Esophagus squamous epithelium (tissue), 4 donors: ENCODE data around the gene PIGA.

Source experiments
- POLR2A ChIP-seq, 4 donors: fragments of 450-650 bp; IDR thresholded peaks; one replicate each; pipeline ENCODE4 v1.6.1; 2017; ENCODE audit warnings: antibody characterized with exemption in 4 of 4, mild to moderate bottlenecking in 4 of 4, moderate library complexity in 3 of 4
- TF ChIP-seq, protein P1 (sequence below), 6 experiments: fragments of 450-650 bp in 4 of 6; fragments of 200-600 bp in 2 of 6; sonication (generic) in 2 of 6; IDR thresholded peaks; one replicate each; pipeline ENCODE4 v1.5.1; 2016 to 2019; ENCODE audit warnings: antibody characterized with exemption in 6 of 6, mild to moderate bottlenecking in 4 of 6, moderate library complexity in 4 of 6

DNA sequence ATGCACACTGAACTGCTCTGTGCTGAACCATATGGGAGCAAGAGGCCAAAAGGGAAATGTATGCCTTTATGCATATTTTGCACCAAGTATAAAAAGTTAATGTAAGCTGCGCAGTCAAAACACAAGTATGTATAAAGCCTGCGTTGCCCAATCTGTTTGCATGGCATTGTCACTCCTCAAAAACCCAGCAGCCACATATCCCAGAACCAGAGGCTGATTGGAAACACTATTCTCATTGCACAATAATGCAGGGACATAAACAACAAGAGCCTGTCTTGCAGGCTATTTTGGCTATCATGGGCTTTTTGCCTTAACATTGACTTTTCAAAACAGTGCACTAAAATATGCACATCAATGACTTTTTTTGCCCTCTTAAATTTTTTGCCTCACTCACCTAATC is 60.4 kb downstream of the PIGA start:
- no peak for TF ChIP-seq POLR2A (IDR thresholded peaks at IDR 0.05)
- TF ChIP-seq, protein P1, sequence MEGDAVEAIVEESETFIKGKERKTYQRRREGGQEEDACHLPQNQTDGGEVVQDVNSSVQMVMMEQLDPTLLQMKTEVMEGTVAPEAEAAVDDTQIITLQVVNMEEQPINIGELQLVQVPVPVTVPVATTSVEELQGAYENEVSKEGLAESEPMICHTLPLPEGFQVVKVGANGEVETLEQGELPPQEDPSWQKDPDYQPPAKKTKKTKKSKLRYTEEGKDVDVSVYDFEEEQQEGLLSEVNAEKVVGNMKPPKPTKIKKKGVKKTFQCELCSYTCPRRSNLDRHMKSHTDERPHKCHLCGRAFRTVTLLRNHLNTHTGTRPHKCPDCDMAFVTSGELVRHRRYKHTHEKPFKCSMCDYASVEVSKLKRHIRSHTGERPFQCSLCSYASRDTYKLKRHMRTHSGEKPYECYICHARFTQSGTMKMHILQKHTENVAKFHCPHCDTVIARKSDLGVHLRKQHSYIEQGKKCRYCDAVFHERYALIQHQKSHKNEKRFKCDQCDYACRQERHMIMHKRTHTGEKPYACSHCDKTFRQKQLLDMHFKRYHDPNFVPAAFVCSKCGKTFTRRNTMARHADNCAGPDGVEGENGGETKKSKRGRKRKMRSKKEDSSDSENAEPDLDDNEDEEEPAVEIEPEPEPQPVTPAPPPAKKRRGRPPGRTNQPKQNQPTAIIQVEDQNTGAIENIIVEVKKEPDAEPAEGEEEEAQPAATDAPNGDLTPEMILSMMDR (IDR thresholded peaks at IDR 0.05), result no peak
